ENCODE results near the gene LYPD3.
A peak's percentile ranks its signal among the peaks of the same experiment; 100 is the strongest.

Gene LYPD3

DNA sequence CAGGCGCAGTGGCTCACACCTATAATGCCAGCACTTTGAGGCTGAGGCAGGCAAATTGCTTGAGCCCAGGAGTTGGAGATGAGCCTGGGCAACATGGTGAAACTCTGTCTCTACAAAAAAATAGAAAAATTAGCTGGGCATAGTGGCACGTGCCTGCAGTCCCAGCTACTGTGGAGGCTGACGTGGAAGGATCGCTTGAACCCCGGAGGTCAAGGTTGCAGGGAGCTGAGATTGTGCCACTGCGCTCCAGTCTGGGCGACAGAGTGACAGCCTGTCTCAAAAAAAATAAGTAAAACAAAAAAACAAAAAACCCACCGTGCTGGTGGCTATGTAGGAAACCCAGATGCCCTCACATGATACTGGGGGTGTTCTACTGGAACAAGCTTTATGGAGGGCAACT lies 22.8 kb upstream of the LYPD3 start:
- no peak overlapping the region for H3K27ac ChIP-seq
- DNase-seq (ENCODE audit: low read depth, low spot score) = no peak

DNA sequence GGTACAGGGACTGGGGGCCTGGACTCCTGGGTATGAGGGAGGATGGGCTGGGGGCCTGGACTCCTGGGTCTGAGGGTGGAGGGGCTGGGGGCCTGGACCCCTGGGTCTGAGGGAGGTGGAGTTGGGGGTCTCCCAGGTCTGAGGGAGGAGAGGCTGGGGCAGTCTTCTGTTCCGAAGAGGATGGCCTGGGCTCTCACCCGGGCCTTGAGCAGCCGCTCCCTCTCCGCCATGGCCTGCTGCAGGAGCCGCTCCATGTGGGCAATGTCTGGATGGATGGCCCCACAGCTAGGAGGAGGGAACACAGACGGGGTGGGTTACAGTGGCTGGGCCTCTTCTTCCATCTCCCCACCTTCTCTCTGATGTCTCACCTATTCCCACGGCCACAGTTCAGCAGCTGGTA lies 21.0 kb upstream of the LYPD3 start:
- no peak for DNase-seq (ENCODE audit: low read depth, low spot score)
- H3K27ac ChIP-seq = no peak overlapping the region

DNA sequence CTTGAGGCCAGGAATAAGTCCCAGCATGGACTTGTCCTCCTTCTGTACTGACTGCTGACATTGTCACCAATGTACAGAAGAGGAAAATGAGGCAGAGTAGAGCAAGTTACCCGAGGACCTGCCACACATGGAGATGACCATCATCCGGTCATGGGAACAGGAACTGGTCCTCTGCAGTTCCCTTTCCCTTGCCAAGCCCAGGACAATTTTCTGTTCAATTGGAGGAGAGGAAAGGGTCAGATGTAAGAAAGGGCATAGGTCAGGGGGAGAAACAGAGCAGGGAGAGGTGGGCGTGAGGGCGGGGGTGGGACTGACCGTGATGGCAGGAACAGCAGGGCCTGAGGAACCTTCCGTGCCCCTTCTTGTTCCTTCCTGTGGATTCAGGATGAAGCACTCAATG lies 20.5 kb upstream of the LYPD3 start:
- no peak overlapping the region for H3K27ac ChIP-seq
- no peak for DNase-seq (ENCODE audit: low read depth, low spot score)

DNA sequence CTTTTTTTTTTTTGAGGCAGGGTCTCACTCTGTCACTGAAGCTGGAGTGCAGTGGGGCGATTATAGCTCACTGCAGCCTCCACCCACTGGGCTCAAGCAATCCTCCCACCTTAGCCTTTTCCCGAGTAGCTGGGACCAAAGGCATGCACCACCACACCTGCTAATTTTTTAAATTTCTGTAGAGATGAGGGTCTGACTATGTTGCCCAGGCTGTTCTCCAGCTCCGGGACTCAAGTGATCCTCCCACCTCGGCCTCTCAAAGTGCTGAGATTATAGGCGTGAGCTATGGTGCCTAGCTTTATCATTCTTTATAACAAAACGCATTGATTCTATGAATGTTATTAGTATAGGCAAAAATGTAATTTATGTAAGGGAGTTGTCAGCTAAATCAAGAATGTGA lies 17.9 kb upstream of the LYPD3 start:
- DNase-seq (ENCODE audit: low read depth, low spot score) = no peak
- no peak overlapping the region for H3K27ac ChIP-seq

DNA sequence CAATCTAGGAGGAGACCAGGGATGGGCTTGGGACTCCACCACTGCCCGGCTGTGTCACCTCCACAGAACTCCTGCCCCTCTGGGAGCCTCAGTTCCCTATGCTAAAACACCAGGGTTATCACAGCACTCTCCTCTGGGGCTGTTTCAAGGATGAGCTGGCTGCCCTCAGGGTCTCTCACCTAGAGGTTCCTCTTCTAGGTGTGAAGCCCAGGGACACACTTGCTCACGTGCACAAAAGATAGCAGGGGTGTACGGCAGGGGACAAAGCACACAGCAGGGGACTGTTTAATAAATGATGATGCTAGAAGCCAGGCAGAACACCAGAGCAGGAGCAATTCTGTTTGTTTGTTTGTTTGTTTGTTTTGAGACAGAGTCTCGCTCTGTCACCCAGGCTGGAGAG lies 16.8 kb upstream of the LYPD3 start:
- no peak for DNase-seq (ENCODE audit: low read depth, low spot score)
- no peak overlapping the region for H3K27ac ChIP-seq

DNA sequence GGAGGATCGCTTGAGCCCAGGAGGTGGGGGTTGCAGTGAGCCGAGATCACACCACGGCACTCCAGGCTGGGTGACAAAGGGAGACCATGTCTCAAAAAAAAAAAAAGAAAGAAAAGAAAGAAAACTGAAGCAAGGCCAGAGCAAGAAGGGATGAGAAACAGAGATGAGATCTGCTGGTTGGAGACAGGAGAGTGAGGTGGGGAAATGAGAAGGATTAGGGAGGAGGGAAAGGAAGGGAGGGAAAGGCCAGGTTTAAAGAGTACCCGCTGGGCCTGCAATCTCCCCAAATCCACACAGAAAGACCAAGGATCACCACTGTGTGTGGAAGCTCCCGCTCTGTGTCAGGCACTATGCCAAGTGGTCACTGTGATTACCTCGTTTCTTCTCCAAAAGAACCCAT lies 16.3 kb upstream of the LYPD3 start:
- DNase-seq (ENCODE audit: low read depth, low spot score) = no peak
- H3K27ac ChIP-seq = no peak overlapping the region

DNA sequence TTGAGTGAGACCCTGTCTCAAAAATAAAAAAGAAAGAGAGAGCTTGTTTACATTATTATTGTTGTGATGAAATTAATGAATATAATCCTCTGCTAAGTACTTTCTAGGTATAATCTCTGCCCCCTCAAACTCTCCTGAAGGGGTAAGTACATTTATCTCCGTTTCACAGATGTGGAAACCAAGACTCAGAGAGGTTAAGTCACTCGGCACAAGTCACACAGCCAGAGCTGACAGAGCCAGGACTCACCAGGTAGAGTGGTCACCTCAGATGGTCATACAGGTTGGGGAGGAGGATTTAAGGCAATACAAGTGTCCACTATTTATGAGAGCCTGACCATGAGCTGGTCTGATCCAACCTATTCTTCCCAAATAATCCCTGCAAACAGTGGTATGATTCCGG lies 15.2 kb upstream of the LYPD3 start:
- DNase-seq (ENCODE audit: low read depth, low spot score) = no peak
- H3K27ac ChIP-seq = no peak overlapping the region

DNA sequence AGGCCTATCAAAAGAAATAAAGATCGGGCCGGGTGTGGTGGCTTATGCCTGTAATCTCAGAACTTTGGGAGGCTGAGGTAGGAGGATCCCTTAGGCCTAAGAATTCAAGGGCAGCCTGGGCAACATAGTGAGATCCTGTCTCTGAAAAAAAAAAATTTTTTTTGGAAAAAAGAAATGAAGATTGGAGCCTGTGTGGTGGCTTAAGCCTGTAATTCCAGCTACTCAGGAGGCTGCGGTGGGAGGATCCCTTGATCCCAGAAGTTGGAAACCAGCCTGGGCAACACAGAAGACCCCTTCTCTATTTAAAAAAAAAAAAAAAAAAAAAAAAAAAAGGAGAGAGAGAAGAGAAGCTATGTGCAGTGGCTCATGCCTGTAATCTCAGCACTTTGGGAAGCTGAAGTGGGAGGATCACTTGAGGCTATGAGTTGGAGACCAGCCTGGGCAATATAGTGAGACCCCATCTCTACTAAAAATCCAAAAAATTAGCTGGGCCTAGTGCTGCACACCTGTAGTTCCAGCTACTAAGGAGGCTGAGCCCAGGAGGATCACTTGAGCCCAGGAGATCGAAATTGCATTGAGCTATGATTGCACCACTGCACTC lies 14.7 kb upstream of the LYPD3 start:
- DNase-seq (ENCODE audit: low read depth, low spot score) = no peak
- no peak overlapping the region for H3K27ac ChIP-seq

DNA sequence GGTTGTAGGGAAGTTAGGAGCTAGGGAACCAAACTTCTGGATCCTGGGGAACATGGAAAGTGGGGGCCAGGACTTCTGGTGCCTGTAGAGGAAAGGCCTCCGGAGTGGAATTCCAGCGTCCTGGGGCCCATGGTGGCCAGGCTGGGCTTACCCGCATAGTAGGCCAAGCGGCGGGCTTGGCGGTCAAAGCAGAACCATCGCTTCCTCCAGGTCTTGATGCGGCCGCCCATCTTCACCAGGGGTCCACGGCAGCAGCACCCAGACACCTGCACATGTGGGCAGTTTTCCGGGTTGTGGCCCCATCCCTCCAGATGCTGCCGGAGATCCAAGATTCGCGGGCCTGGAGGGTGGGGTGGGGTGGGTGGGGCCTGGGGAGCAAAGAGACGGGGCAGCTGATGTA lies 13.8 kb upstream of the LYPD3 start:
- no peak overlapping the region for H3K27ac ChIP-seq
- DNase-seq (ENCODE audit: low read depth, low spot score) = no peak

DNA sequence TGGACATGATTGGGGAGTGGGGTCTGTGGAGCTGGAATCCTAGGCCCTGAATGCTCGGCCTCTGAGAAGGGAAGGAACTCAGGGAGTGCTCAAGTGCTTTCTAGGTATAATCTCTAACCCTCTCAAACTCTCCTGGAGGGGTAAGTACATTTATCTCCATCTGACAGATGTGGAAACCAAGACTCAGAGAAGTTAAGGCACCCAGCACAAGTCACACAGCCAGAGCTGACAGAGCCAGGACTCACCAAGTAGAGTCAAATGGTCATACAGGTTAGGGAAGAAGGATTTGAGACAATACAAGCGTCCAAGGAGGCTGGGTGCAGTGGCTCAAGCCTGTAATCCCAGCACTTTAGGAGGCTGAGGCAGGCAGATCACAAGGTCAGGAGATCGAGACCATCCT lies 12.9 kb upstream of the LYPD3 start:
- no peak overlapping the region for H3K27ac ChIP-seq

DNA sequence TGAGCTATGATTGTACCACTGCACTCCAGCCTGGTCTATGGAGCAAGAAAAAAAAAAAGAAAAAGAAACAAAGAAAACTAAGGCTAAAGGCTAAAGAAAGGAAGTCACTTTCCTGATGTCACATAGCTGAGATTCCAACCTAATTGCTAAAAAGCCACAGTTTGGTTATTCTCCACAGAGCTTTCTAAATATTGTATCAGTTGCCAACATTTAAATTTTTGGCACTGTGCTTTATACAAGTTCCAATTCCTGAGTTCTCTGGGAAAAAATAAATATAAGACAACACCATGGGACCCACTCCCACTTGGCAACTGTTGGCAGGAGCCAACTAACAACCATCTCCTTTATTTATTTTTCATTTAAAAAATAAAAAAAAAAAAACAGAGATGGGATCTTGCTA lies 11.2 kb upstream of the LYPD3 start:
- no peak overlapping the region for H3K27ac ChIP-seq
- DNase-seq (ENCODE audit: low read depth, low spot score) = no peak

More for the DNA sequence above, 12.9 kb upstream of the LYPD3 start:
- no peak for DNase-seq (ENCODE audit: low read depth, low spot score)

DNA sequence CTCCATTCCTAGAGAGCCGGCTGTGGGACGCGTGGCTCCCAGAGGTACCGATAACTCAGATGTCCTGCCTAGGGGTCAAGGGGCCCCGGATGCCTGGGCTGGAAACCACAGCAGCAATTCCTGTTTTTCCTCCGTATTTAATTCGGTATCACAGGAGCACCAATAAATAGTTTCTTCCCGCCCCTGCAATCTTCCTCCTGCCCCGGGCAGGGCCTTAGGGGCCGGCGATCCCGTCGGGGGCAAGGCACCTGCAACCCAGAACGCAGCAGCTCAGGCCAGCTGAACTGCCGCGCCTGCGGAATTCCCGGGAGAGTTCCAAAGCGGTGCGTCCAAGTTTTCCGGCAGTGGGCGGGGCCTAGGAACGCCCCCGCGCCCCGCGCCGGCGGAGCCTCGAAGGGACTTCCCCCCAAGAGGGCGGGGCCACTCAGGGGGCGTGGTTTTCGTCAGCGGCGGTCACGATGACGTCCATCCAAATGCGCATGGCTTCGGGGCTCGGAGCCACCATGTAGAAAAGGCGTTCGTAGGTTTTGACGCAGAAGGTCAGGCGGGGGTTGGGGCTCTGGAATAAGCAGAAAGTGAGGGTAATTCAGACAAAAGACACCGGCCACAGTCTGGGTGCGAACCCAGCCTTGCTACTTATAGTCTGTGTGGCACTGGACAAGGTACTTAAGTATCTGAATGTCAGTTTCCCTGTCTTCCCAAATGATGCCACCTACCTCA lies 9.7 kb upstream of the LYPD3 start:
- DNase-seq (ENCODE audit: low read depth, low spot score) = no peak
- H3K27ac ChIP-seq = peak overlapping the region; percentile 32

DNA sequence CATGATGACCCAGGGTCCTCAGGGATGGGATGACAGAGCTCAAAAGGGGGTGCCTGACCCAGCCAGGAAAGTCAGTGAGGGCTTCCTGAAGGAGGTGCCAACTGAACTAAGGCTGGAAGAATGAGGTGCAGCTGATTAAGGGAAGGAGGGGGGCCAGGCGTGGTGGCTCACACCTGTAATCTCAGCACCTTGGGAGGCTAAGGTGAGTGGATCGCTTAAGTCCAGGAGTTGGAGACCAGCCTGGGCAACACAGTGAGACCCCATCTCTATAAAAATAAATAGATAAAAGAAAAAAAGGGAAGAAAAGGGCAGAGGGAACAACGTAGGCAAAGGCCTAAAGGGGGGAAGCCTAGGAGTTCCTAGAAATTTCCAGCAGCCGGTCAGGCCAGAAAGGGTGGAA lies 9.1 kb upstream of the LYPD3 start:
- peak overlapping the region; percentile 32 for H3K27ac ChIP-seq
- no peak for DNase-seq (ENCODE audit: low read depth, low spot score)

DNA sequence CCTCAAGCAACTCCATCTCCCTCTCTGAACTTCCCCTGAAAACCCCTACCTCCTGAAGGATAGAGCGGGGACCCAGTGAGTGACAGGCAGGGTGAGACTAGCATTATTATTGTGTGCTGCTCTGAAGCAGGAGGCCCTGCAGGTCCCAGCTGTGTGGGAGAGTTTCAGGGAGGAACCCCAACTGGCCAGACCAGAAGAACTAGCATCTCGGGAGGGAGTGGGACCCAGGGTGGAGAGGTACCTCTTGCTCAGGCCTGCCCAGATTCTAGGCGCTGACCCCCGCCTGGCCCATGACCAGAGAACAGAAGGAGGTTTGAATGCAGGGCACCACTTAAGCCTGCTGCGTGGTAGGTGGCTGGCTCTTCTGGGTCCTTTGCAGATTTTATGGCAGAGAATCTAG lies 5.7 kb upstream of the LYPD3 start:
- peak; percentile 70 for DNase-seq (ENCODE audit: low read depth, low spot score)
- H3K27ac ChIP-seq = peak overlapping the region; percentile 82

DNA sequence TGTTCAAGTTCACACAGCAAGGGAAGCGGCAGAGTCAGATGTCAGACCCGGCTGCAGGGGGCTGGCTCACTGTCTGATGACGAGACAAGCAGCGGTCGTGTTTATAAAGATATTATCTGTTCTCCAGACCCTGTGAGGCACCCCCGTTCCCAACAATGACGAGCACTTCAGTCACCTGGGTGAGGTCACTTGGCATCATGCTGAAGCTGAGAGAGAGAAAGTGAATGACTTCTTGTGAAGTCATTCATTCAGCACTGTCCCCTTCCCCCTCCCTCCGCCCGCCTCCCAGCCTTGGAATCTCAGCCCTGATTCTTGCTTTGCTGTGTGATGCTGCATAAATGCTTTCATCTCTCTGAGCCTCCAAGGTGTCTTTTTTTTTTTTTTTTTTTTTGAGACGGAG lies 4.9 kb upstream of the LYPD3 start:
- H3K27ac ChIP-seq = peak overlapping the region; percentile 82
- peak; percentile 57 for DNase-seq (ENCODE audit: low read depth, low spot score)

DNA sequence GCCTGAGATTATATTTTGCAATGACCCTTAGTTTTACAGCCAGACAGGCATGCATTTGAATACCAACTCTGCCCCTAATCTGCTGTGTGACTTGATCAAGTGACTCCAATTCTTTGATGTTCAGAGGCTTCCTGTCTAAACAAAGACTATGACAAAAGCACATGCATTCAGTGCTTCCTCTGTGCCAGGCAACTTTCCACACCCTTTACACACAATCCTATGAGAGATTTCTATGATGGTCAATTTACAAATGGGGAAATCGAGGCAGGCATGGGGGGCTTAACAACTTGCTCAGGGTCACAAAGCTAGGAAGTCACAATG lies 3.7 kb upstream of the LYPD3 start:
- H3K27ac ChIP-seq = peak overlapping the region; percentile 82
- no peak for DNase-seq (ENCODE audit: low read depth, low spot score)

DNA sequence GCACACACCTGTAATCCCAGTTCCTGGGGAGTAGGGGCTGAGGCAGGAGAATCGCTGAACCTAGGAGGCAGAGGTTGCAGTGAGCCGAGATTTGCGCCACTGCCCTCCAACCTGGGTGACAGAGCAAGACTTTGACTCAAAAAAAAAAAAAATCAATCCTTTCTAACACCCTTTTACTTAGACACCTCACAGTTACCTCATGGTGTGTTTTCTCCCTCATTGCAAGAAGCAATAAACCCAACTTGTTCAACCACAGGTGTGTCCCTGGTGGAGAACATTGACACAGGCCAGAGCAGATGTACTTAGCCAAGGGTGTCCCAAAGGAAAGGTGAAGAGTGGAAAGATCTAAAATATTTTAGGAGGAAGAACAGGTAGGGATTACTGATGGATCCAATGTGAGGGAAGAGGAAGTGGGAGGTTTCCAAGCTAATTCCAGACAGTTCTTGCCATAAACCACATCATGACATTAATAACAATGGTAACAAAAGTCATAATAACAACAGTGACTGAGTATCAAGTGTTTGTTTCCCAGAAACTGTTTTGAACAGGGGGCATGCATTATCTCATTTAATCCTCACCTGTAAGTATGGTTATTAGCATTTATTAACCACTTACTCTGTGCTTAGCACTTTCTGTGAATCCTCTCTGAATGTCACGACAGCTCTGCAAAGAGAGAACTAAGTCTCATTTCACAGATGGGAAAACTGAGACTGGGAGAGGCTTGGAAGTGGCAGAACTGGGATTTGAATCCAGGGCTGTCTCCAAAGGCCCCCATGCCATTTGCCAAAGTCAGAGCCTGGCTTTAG lies 3.1 kb upstream of the LYPD3 start:
- no peak for DNase-seq (ENCODE audit: low read depth, low spot score)
- peak overlapping the region; percentile 82 for H3K27ac ChIP-seq

DNA sequence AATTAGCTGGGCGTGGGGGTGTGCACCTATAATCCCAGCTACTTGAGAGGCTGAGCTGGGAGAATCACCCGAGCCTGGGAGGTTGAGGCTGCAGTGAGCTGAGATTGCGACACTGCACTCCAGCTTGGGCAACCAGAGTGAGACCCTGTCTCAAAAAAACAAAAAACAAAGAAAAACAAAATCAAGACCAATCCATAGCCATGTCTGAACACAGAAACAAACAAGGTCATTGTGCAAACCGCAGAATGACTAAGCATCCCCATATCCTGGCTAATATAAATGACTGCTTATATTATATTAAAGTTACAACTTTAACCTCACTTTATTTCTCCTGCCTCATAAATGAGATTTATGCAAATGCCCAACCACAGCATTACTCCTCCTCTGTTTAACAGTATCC lies 2.3 kb upstream of the LYPD3 start:
- H3K27ac ChIP-seq = peak overlapping the region; percentile 82
- no peak for DNase-seq (ENCODE audit: low read depth, low spot score)

DNA sequence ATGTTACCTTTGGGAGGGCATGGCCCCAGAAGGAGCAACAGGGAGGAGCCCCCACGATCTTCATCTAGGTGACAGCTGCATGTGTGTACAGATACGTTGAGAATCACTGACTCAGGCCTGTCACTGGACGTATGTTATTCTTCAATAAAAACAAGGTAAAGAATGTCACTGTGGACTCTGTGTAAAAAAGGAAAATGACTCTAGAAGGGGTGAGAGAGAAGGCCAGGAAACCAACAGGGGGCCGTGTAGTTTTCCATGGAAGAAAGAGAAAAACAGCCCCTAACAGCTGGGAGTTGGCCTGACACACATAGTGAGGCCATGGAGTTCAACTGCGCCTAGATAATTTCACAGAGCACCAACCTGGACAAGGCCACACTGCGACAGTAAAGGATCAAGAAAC lies 1.9 kb upstream of the LYPD3 start:
- peak overlapping the region; percentile 82 for H3K27ac ChIP-seq

DNA sequence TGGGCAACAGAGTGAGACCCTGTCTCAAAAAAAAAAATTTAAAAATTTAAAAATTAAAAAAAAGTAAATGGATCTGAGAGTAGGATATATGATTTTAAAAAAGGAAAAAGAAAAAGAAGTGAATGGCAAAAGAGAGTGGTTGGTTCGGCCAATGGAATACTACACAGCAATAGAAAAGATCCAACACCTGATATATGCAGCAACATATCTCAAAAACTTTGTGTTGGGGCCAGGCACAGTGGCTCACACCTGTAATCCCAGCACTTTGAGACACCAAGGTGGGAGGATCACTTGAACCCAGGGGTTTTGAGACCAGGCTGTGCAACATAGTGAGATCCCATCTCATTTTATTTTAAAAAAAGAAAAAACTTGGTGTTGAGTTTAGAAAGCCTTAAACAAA lies 1.4 kb upstream of the LYPD3 start:
- DNase-seq (ENCODE audit: low read depth, low spot score) = no peak

More for the DNA sequence above, 1.9 kb upstream of the LYPD3 start:
- no peak for DNase-seq (ENCODE audit: low read depth, low spot score)

DNA sequence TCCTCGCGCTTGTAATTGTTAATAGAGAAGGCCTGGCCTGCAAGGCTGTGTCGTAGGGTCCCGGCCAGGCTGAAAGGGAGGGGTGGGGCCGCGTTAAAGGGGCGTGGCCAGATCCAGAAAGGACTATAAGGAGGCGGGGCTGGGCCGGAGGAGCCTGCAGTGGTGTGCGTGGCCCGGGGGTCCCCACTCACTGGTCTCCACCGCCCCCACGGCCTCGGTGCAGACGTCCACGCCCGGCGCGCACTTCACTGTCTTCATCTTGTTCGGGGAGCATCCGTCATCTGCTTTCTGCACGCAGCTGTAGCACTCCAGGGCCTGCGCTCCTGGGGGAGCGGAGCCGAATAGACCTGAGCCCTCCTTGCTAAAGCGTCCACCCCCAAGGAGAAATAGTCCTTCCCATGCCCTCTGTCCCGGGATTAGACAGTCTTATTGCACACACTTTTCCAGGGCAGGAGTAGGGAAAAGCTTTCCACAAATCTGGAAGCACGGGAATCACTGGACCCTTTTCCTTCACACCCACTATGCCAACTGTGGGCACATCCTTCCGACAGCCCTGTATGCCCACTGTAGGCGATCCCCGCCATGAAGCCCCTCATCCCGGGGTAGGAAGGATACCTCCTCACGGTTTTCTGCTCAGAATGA lies 1.2 kb downstream of the LYPD3 start:
- no peak for DNase-seq (ENCODE audit: low read depth, low spot score)

More for the DNA sequence above, 1.4 kb upstream of the LYPD3 start:
- peak overlapping the region; percentile 82 for H3K27ac ChIP-seq

More for the DNA sequence above, 1.2 kb downstream of the LYPD3 start:
- H3K27ac ChIP-seq = peak overlapping the region; percentile 75
